Ascending aorta (tissue), 2 donors: ENCODE results near the gene TMOD1. TPM values are rescaled to one million over a fixed set of nuclear protein-coding genes. Genes with fewer than 3 reads are reported as not detected.

ENCODE experiments used
- DNase-seq, 2 donors: peaks; one replicate each; pipeline ENCODE4 v3.0.0-alpha.2; 2019; ENCODE audit warnings: low spot score in 2 of 2
- H3K27ac ChIP-seq, 2 donors: fragments of 200-600 bp; sonication (generic); one replicate each; pipeline ENCODE4 v1.5.1; 2016 to 2017; ENCODE audit warnings: mild to moderate bottlenecking in 1 of 2
- H3K27me3 ChIP-seq: fragments of 200-600 bp; sonication (generic); one replicate; pipeline ENCODE4 v1.5.1; 2017
- H3K36me3 ChIP-seq, 2 donors: fragments of 200-600 bp; sonication (generic); one replicate each; pipeline ENCODE4 v1.5.1; 2016
- H3K4me1 ChIP-seq, 2 donors: fragments of 200-600 bp; sonication (generic); one replicate each; pipeline ENCODE4 v1.5.1; 2016 to 2017; ENCODE audit warnings: mild to moderate bottlenecking in 1 of 2
- H3K4me3 ChIP-seq, 2 donors: fragments of 200-600 bp; sonication (generic); one replicate each; pipeline ENCODE4 v1.5.1; 2016 to 2017; ENCODE audit warnings: mild to moderate bottlenecking in 1 of 2
- H3K9me3 ChIP-seq, 2 donors: fragments of 200-600 bp; sonication (generic); one replicate each; pipeline ENCODE4 v1.5.1; 2016
- CTCF ChIP-seq, 3 experiments: fragments of 200-600 bp in 2 of 3; fragments of 450-650 bp in 1 of 3; sonication (generic) in 2 of 3; IDR thresholded peaks; one replicate each; pipeline ENCODE4 v1.5.1; 2016 to 2019; ENCODE audit warnings: antibody characterized with exemption in 3 of 3, mild to moderate bottlenecking in 1 of 3, moderate library complexity in 1 of 3
- intact Hi-C: fragments of 100-400 bp; cut with DNase I; formaldehyde crosslinking; loops from one replicate; pipeline ENCODE4 v1.15.1; 2023
- total RNA-seq: library from RNA; depleted of rRNA; stranded (reverse); fragments of >200 nt; gene quantifications from one replicate; pipeline ENCODE4 v1.1.0, GENCODE V29; 2016

The TMOD1 gene
- total RNA-seq, 1 donor from 2014 or later: 17.1 TPM

GRCh38 chr9:97547098-97547829, 45.8 kb downstream of the TMOD1 start:
- Histone ChIP-seq H3K4me1 (no peaks in the 10 kb centered on the region), H3K9me3 (no peaks in the 10 kb centered on the region), H3K27ac (no peak overlapping the region), H3K27me3 (no peaks in the 10 kb centered on the region), H3K4me3 (no peak overlapping the region), H3K36me3 (peaks cover 20 to 33% of the 10 kb centered on the region in 2 donors)
- intact Hi-C loops: no loop called here
- DNase-seq: no peak
- no peak for TF ChIP-seq CTCF (IDR thresholded peaks at IDR 0.05)

DNA sequence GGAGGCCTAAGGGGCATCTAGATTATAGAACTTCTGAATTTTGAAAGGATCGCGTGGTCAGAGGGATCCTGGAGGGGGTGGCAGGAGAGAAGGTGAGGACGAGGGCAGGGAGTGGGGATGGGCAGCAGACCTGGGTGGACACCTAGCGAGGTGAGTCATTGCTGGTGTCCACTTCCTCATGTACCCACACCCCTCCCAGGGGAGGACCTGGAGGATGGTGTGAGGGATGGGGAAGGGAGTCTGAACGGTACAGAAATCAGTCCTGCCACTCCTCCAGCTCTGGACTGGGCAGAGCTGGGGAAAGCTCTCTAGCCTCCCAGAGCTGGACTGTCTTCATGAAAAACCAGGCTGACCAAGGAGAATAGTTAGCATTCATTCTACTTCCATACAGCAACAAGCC, 46.9 kb downstream of the TMOD1 start:
- no peak for DNase-seq
- H3K27ac ChIP-seq: no peak overlapping the region
- intact Hi-C loops: no loop called here
- H3K4me3 ChIP-seq: no peak overlapping the region
- peaks cover 25 to 36% of the 10 kb centered on the region in 2 donors for H3K36me3 ChIP-seq
- H3K4me1 ChIP-seq: no peaks in the 10 kb centered on the region
- no peaks in the 10 kb centered on the region for H3K27me3 ChIP-seq
- no peaks in the 10 kb centered on the region for H3K9me3 ChIP-seq
- no peak for TF ChIP-seq CTCF (IDR thresholded peaks at IDR 0.05)

GRCh38 chr9:97548819-97549540, 47.5 kb downstream of the TMOD1 start:
- intact Hi-C loops: no loop called here
- TF ChIP-seq CTCF (IDR thresholded peaks at IDR 0.05): no peak
- no peak overlapping the region for H3K4me3 ChIP-seq
- no peak overlapping the region for H3K27ac ChIP-seq
- H3K4me1 ChIP-seq: no peaks in the 10 kb centered on the region
- no peaks in the 10 kb centered on the region for H3K27me3 ChIP-seq
- peaks cover 31 to 42% of the 10 kb centered on the region in 2 donors for H3K36me3 ChIP-seq
- H3K9me3 ChIP-seq: no peaks in the 10 kb centered on the region
- no peak for DNase-seq

- H3K27ac ChIP-seq: no peak overlapping the region
- intact Hi-C loops: no loop called here
- no peaks in the 10 kb centered on the region for H3K27me3 ChIP-seq
- no peak overlapping the region for H3K4me3 ChIP-seq
- TF ChIP-seq CTCF (IDR thresholded peaks at IDR 0.05): no peak
- peaks cover 34 to 46% of the 10 kb centered on the region in 2 donors for H3K36me3 ChIP-seq
- peaks cover 4 to 10% of the 10 kb centered on the region in 2 donors for H3K4me1 ChIP-seq
- DNase-seq: no peak
- no peaks in the 10 kb centered on the region for H3K9me3 ChIP-seq
These were observed 48.9 kb downstream of the TMOD1 start for GRCh38 chr9:97550386-97550785.

DNA sequence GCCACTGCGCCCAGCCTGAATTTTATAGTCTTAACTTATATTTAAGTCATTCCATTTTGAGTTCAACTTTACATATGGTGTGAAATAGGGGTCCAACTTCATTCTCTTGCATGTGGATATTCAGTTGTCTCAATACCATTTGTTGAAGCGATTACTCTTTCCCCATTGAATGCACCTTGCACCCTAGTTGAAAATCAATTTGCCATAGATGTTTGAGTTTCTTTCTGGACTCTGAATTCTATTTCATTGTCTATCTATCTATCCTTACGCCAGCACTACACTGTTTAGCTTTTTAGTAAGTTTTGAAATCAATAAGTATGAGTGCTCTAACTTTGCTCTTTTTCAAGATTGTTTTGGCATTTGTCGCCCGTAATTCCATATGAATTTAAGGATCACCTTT, 49.8 kb downstream of the TMOD1 start:
- H3K4me1 ChIP-seq: peaks cover 12 to 19% of the 10 kb centered on the region in 2 donors
- no peaks in the 10 kb centered on the region for H3K9me3 ChIP-seq
- no peak overlapping the region for H3K27ac ChIP-seq
- intact Hi-C loops: no loop called here
- H3K27me3 ChIP-seq: no peaks in the 10 kb centered on the region
- no peak for DNase-seq
- no peak for TF ChIP-seq CTCF (IDR thresholded peaks at IDR 0.05)
- no peak overlapping the region for H3K4me3 ChIP-seq
- peaks cover 34 to 41% of the 10 kb centered on the region in 2 donors for H3K36me3 ChIP-seq
